Kidney epithelial cell (primary cell): Measurements from ENCODE around the gene FSHB. TPM values are rescaled to one million over a fixed set of nuclear protein-coding genes. Genes with fewer than 3 reads are reported as not detected.
"Not testable (repeated sequence)": the region's sequence is repeated elsewhere in the genome, so short reads cannot be mapped to it uniquely, and the experiment has no call there.

ENCODE experiments used
- DNase-seq: peaks from one replicate; pipeline ENCODE4 v3.0.0-alpha.2; 2010; ENCODE audit warnings: low read depth
- H3K27me3 ChIP-seq: 2 replicates; pipeline ENCODE4 v1.6.0; 2011; ENCODE audit warnings: low read length; ENCODE audit not compliant: control insufficient read depth, insufficient read depth
- H3K36me3 ChIP-seq: 2 replicates; pipeline ENCODE4 v1.5.1; 2011; ENCODE audit warnings: low read length; ENCODE audit not compliant: control insufficient read depth, insufficient read depth
- H3K4me3 ChIP-seq: 2 replicates; pipeline ENCODE4 v1.5.1; 2011; ENCODE audit warnings: low read depth, mild to moderate bottlenecking, control low read depth, low read length
- CTCF ChIP-seq: IDR thresholded peaks from 2 replicates; pipeline ENCODE4 v1.5.1; 2011; ENCODE audit warnings: mild to moderate bottlenecking, moderate library complexity, low read length, control low read depth, inconsistent platforms; ENCODE audit not compliant: insufficient read depth, poor library complexity, severe bottlenecking
- total RNA-seq: library from RNA; depleted of rRNA; stranded (reverse); fragments of >200 nt; gene quantifications from 2 replicates; pipeline ENCODE4 v1.2.3, GENCODE V29; 2015

The FSHB gene
- total RNA-seq, 1 donor from 2014 or later = not detected

- H3K4me3 ChIP-seq = no peak overlapping the region
- no peaks in the 10 kb centered on the region for H3K27me3 ChIP-seq
- TF ChIP-seq CTCF = no peak
- H3K36me3 ChIP-seq = no peaks in the 10 kb centered on the region
- no peak for DNase-seq
These were observed 24.8 kb downstream of the FSHB start for GRCh38 chr11:30255637-30256036.

- no peak for TF ChIP-seq CTCF
- Histone ChIP-seq H3K4me3 (no peak overlapping the region), H3K36me3 (no peaks in the 10 kb centered on the region), H3K27me3 (no peaks in the 10 kb centered on the region)
- no peak for DNase-seq
These were observed 26.2 kb downstream of the FSHB start for GRCh38 chr11:30257058-30257457.

- H3K4me3 ChIP-seq = no peak overlapping the region
- H3K36me3 ChIP-seq = no peaks in the 10 kb centered on the region
- TF ChIP-seq CTCF = no peak
- no peak for DNase-seq
- no peaks in the 10 kb centered on the region for H3K27me3 ChIP-seq
These were observed 27.9 kb downstream of the FSHB start for GRCh38 chr11:30258679-30259078.

- no peak for TF ChIP-seq CTCF
- no peak overlapping the region for H3K4me3 ChIP-seq
- H3K36me3 ChIP-seq = no peaks in the 10 kb centered on the region
- DNase-seq = no peak
- H3K27me3 ChIP-seq = no peaks in the 10 kb centered on the region
These were observed 30.0 kb downstream of the FSHB start for GRCh38 chr11:30260813-30261212.

GRCh38 chr11:30261821-30262220 lies 31.0 kb downstream of the FSHB start:
- Histone ChIP-seq H3K4me3 (no peak overlapping the region), H3K27me3 (no peaks in the 10 kb centered on the region), H3K36me3 (no peaks in the 10 kb centered on the region)
- no peak for DNase-seq
- no peak for TF ChIP-seq CTCF

GRCh38 chr11:30268638-30269037 lies 37.8 kb downstream of the FSHB start:
- DNase-seq, H3K36me3 ChIP-seq, H3K27me3 ChIP-seq, H3K4me3 ChIP-seq: not testable (repeated sequence)

GRCh38 chr11:30270671-30271070 lies 39.9 kb downstream of the FSHB start:
- Histone ChIP-seq H3K36me3 (no peaks in the 10 kb centered on the region), H3K4me3 (no peak overlapping the region), H3K27me3 (no peaks in the 10 kb centered on the region)
- no peak for DNase-seq
- TF ChIP-seq CTCF = no peak
